Measurements from ENCODE around the gene GUK1.

GUK1 gene

DNA sequence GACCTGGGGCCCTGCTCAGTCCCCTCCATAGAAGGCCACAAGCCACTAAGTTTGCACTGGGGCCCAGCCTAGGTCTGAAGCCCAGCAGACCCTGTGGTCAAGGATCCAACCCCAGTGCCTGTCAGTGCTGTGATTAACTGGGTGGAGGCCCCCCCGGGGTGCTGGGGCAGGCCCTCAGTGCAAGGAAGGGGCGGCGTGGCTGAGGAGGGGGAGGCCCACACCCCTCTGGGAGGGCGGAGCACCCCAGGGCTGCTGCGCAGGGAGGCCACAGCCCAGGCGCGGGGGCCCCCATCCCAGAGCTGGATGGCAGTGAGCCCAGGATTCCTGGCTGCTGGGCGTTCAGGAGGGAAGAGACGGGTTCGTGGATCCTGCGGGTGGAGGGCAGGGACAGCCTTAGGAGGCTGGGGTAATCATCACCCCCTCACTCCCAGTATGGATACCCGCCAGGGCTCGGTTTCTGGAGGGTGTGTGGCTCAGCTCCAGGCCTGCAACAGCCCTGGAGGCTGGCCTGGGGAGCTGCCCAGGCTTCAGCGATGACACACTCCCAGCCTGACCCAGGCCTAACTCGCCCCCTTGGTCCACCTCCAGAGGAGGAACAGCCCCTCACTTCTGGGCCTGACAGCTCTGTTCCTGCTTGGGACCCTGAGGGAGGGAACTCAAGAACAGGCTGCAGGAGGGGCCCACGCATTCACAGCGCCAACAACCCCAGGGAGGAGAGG, 10.5 kb downstream of the GUK1 start:
- POLR2A ChIA-PET = no interaction called here
- CTCF ChIA-PET = interaction anchor here (0.9 to 2.1 kb wide), 6 partner anchors 8 to 16 kb away, joined by 3 to 7 read pairs (median 6); partner anchors contain the start of genes GUK1 and IBA57
- no peak for DNase-seq (ENCODE audit: extremely low spot score)
- TF ChIP-seq, protein P1, sequence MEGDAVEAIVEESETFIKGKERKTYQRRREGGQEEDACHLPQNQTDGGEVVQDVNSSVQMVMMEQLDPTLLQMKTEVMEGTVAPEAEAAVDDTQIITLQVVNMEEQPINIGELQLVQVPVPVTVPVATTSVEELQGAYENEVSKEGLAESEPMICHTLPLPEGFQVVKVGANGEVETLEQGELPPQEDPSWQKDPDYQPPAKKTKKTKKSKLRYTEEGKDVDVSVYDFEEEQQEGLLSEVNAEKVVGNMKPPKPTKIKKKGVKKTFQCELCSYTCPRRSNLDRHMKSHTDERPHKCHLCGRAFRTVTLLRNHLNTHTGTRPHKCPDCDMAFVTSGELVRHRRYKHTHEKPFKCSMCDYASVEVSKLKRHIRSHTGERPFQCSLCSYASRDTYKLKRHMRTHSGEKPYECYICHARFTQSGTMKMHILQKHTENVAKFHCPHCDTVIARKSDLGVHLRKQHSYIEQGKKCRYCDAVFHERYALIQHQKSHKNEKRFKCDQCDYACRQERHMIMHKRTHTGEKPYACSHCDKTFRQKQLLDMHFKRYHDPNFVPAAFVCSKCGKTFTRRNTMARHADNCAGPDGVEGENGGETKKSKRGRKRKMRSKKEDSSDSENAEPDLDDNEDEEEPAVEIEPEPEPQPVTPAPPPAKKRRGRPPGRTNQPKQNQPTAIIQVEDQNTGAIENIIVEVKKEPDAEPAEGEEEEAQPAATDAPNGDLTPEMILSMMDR (IDR thresholded peaks at IDR 0.05; ENCODE audit: control extremely low read depth, extremely low read depth, low read depth, missing control alignments) = no peak

DNA sequence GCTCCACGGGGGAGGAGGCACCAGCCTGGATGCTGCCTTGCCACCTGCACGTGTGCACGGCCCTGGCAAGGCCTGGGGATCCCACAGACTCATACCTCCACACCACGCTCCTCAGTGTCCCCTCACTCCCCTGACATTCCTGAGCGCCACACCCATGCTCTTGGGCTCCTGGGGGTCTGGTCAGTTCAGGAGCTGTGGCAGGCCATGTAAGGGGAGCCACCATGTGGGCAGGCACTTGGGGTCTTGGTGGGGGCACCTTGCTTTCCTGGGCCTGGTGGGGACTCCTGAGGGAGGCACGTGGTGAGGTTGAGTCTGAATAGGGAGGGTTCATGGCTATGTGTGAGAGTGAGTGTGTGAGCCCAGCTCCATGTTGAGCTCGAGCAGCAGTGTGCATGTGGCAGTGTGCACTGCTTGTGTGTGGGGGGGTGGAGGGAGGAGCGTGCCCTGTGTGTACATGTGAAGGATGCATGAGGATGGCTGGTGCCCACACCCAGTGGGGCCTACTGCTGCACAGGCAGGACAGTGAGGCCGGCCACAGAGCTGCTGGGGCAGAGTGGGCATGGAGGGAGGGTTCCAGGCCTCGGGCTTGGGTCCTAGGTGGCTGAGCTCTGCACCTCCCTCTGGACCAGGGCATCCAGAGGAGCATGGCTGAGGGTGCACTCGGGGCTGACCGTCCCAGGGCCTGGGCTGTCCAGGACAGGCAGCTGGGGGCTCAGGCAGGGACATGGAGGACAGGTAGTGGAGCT, 11.3 kb downstream of the GUK1 start:
- no peak for DNase-seq (ENCODE audit: extremely low spot score)
- ChIA-PET POLR2A (interaction anchor here (2.4 kb wide), 1 partner anchor 14 kb away, joined by 8 read pairs; the partner anchor contains the start of gene IBA57), CTCF (interaction anchor here (0.7 to 2.1 kb wide), 6 partner anchors 8 to 21 kb away, joined by 3 to 7 read pairs (median 4); partner anchors contain the start of genes GUK1 and IBA57)
- TF ChIP-seq, protein P1 (IDR thresholded peaks at IDR 0.05; ENCODE audit: control extremely low read depth, extremely low read depth, low read depth, missing control alignments) = no peak

DNA sequence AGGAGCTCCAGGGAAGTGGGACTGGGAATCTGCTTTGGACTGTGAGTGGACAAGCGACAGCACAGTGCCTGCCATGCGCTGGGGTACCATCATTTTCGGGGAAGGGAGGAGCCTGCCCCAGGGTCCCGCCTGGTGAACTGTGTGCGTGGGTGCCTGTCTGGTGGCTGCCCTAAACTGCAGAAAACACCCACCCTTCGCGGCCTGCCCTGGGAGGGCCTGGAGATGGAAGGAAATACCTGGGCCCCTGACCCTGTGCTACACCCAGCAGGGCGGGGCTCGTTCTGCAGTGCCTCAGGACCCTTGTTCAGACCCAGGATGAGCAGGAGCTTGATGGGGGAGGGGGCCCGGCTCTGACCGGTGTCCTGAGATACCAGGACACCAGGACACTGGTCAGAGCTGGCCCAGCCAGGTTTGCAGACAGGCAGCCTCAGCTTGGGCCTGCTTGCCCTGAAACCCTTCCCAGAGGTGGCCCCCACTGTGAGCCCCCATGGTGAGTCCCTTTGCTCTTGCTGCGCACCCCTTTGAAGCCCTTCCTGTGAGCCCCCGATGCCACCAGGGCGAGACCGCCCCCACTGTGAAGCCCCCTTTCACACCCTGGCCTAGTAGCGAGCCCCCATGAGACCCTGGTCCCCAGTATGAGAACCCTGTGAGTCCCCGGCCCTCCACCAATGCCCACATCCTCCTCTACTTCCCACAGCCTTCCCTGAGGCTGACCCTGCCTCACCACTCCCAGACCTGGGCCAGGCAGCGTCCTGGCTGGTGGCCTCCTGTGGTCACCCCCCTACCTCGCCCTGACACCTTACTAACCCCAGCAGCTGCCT, 12.2 kb downstream of the GUK1 start:
- ChIA-PET CTCF (interaction anchor here (0.7 to 2.1 kb wide), 6 partner anchors 9 to 22 kb away, joined by 3 to 7 read pairs (median 6); partner anchors contain the start of gene IBA57), POLR2A (interaction anchor here (2.4 kb wide), 1 partner anchor 13 kb away, joined by 8 read pairs; the partner anchor contains the start of gene IBA57)
- TF ChIP-seq, protein P1 (IDR thresholded peaks at IDR 0.05; ENCODE audit: control extremely low read depth, extremely low read depth, low read depth, missing control alignments) = no peak
- no peak for DNase-seq (ENCODE audit: extremely low spot score)

DNA sequence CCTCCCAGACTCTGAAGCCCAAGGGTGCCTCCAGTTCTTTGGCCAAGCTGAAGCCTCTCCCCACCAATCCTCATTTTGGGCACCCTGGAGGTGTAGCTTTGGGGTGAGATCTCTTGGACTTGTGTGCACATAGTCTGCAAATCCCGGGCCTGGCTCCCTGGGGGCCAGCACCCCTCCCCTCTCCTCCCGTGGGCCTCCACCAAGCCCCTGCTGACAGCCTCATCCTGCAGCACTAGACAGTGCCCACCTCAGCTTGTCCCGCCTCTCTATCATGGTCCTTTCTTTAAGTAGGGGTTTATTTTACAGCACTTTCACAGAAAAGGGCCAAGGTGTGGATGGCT, 12.8 kb downstream of the GUK1 start:
- no peak for DNase-seq (ENCODE audit: extremely low spot score)
- ChIA-PET CTCF (interaction anchor here (1.6 to 2.1 kb wide), 2 partner anchors 10 to 22 kb away, joined by 5 to 6 read pairs; no protein-coding TSS in a partner anchor), POLR2A (interaction anchor here (0.6 to 2.4 kb wide), 2 partner anchors 12 to 305 kb away, joined by 4 to 8 read pairs; partner anchors contain the start of gene IBA57)
- TF ChIP-seq, protein P1 (IDR thresholded peaks at IDR 0.05; ENCODE audit: control extremely low read depth, extremely low read depth, low read depth, missing control alignments) = no peak

DNA sequence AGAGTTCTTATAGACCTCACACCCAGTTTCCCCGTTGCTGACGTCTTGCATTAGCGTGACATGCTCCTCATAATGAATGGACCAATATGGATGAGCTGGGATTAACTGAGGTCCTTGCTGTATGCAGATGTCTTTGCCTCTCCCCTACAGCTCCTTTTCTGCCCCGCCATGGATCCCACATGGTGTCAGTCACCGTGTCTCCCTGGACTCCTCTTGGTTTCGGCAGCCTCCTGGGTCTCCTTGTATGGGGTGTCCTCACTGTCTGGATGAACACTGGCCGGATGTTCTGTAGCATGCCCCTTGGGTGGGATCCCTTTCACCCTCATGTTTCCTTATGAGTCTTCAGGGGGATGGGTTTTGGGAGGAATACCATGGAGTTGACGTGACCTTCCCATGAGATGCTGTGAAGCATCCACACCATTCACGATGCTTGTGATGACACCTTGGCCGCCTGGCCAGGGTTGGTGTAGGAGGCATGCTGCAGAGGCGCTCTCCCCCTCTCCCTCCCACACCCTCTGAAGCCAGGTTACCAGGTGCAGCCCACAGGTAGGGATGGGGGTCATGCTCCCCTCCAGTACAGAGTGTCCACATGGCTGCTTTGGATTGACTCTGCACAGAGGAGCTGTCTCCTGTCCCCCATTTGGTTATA, 14.1 kb downstream of the GUK1 start:
- CTCF ChIA-PET = interaction anchor here (0.8 to 2.2 kb wide), 3 partner anchors 10 to 13 kb away, joined by 3 to 13 read pairs (median 5); partner anchors contain the start of gene IBA57
- DNase-seq (ENCODE audit: extremely low spot score) = no peak
- TF ChIP-seq, protein P1 (IDR thresholded peaks at IDR 0.05; ENCODE audit: control extremely low read depth, extremely low read depth, low read depth, missing control alignments) = no peak
- POLR2A ChIA-PET = interaction anchor here (0.7 kb wide), 2 partner anchors 365 to 606 kb away, joined by 3 to 4 read pairs; no protein-coding TSS in a partner anchor
